ENCODE results near the gene EYS.

GRCh38 chr6:64050590-64050989, 1656.4 kb downstream of the EYS start:
- TF ChIP-seq POLR2A (IDR thresholded peaks at IDR 0.05): no peak
- no peak for TF ChIP-seq CTCF (IDR thresholded peaks at IDR 0.05)
- no peak for TF ChIP-seq POLR2AphosphoS5 (IDR thresholded peaks at IDR 0.05)
- TF ChIP-seq EP300 (IDR thresholded peaks at IDR 0.05): no peak

Measured in stomach (tissue), 4 donors.